HG03571 (cell line): ENCODE results near the gene AURKA.
"Not testable (repeated sequence)": the region's sequence is repeated elsewhere in the genome, so short reads cannot be mapped to it uniquely, and the experiment has no call there.

Experiments used
- ATAC-seq: cut with Tn5 transposase; IDR thresholded peaks from one replicate; pipeline ENCODE4 v1.9.1; 2021; ENCODE audit not compliant: unreplicated experiment

AURKA gene

DNA sequence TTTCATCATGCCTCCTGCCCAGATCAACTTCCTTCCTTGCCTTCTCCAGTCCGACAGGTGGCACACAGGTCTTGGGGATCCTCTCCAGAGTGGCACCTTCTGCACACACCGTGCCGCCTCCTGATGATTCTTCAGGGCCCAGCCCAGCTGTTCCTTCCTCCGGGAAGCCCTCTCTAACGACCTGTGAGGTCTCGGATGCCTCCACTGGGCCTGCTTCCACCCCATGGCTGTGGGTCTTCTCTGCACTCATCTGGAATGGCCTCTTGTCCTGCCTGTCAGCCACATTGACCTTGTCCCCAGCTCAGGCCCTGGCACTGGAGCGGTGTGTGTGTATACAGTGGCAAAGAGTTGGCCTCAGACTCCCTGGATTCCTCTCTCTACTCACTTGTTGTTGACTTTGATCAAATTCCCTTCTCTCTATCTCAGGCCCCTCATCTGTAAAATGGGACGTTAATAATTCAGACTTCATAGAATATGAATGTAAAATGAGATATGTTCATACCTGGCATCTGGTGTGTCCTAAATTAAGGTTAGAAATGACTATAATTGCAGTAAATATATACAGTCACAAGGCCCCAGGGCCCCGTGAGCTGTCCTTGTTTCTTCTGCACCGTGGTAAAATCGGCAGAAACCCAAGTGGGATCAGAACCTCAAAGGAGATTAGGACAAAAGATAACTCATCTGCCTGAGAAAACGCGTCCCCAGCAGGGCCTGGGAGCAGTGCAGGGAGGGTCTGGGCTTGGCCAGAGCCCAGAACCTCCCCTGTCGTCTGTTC lies 31.7 kb downstream of the AURKA start:
- ATAC-seq, result no peak

DNA sequence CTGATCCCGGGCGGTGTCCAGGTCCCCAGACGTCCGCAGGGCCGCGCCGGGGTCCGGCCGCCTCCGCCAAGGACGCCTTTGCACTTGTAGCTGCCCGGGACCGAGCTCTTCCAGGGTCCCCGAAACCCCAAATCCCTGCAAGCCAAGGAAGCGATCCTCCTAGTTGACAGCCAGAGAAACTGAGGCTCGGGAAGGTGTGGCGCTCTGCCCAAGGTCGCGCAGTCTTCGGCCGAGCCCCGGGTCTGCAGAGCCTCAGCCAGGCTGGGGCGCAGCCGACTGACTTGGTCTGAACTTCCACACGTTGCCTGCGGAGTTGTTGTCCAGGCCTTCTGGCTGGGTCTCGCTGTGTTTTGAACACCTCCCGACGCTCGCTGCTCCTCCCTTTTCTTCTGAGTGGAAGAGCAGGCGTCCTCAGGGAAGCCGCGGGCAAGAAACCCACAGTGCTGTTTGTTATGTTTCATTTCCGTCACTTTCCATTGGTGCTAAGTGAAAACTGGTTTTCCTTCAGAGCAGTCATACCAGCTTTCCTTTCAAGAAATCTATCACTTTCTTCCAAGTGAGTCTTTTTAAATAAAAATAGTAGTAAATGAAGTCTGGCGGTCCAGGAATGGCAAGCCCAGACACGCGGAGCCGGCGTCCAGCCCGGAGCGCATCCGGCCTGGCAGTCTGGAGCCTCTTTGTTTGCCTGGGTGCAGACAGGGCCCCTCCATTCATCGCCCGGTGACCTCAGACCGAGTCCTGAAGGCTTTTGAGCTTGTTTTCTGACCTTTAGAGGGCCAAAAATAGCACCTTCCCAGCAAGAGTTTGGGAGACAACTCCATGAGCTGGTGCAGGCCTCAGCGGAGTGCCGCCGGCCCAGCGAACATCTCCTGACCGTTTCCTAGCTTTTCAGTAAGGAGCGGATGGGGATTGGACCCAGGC lies 32.5 kb downstream of the AURKA start:
- no peak for ATAC-seq

DNA sequence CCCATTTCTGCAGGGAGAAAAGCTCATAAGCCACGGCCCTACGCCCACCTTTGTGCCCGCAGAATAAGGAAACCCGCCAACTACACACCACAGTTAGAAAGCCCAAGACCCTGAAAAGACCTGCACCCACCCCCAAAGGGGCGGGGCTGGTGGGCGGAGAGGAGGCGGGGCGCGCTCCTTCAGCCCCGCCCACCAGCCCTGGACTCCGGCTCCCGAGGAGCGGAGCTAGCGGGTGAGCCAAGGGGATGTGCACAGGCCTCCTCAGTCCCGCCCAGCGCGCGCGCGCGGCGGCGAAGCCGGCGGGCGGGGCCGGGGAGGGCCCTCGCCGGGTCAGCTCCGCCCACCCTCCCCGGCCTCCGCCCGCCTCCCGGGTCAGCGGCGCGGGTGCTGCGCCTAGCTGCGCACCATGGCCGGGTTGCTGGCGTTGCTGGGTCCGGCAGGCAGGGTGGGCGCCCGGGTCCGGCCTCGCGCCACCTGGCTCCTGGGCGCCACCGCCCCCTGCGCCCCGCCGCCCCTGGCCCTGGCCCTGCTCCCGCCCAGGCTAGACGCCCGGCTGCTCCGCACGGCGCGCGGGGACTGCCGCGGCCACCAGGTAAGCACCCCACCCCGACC lies 33.3 kb downstream of the AURKA start, which contains the start of gene FAM210B:
FAM210B (plus strand) TSS at position 375 of the 612 bp plus-strand sequence; CDS start at position 407, 32 bp downstream.
- peak; percentile 99 for ATAC-seq

DNA sequence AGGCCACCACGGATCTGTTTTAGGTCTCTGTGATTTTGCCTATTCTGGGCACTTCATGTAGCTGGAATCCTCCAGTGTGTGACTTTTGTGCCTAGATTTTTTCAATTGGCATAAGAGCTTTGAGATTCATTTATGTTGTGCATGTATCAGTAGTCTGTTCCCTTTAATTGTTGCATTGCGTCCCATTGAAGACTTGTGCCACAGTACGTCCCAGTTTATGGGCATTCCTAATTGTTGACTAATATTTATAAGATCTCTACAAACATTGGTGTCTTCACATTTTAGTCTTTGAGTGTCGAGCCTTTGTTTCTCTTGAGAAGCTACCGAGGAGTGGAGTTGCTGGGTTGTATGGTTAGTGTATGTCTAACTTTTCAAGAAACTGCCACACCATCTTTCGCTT lies 33.9 kb downstream of the AURKA start:
- no peak for ATAC-seq

DNA sequence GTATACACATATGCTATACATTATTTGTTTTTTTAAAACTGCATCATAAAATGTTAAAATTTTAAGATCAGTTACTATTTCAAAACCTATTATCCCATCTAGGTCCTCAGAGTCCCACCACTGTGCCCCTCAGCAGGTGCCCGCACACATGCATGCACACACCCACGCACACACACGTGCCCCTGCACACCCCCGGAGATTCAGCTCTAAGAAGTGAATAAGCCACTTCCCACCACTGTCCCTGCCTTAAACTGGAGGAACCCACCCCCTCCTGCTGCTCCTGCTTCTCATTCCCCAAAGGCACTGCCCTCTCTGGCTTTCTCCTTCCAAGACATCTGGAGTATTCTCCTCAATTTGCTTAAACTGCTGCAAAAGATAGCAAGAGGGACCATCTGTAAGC lies 38.7 kb downstream of the AURKA start:
- ATAC-seq, result no peak

DNA sequence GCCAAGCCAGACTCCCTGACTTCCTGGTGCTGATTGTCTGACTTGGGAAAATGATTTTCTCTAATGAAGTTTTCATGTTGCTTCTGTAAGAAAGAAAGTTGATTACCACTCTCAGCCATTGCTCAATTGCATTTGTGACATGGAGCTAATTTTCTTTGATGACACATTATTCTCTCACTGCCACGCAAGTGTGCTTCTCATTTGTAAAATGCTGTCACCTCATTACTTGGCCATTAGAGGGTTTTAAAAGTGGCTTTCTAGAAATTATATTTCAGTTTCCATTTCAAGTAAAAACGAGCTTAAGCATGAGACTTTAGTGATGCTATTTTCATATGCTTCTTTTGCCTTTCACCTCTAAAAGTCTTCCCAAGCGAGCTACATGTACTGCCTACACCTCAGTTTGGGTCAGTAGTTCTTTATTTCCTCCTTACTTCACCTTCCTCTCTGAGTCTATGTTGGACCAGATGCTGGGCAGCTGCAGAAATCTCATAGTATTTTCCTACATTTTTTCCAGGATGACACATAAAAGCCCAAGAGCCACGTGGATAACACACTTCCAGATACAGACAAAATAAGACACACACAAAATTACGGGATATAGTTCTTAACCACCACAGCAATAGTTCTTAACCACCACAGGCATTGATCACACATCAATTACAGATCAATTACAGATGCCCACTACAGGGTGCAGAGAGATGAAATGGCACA lies 39.5 kb downstream of the AURKA start:
- ATAC-seq, result no peak

DNA sequence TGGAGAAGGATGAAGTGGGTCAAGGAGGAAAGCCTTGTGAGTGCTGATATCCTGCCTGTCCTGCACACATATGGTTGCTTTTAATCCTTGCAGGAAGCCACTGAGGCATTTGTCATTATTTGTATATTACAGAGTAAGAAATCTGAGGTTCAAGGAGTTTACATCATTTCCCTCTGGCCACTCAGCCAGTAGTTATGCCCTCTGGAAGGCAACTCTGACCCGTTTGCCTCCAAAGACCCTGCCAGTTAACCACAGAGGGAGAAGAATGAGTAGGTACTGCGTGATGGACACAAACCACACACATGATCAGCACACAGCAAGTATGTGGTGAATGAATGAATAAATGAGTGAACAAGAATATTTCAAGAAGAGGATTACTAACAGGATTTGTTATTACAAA lies 41.2 kb downstream of the AURKA start:
- no peak for ATAC-seq

DNA sequence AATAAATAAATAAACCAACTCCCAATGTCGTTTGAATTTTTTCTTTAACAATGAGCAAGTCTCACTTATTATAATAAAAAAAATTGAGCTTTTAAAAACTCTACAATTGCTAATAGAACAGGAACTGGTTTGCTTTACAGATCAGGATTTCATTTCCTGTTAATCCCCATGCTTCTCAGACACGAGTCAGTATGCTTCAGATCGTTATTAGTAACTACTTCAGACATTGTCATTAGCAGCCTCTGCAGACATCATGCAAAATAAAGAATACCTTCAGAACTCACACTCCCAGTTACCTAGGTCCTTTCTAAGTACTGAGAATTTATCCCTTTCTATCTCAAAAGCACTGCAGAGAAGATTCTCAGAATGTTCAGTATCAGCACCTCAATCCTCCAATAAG lies 43.3 kb downstream of the AURKA start:
- no peak for ATAC-seq

DNA sequence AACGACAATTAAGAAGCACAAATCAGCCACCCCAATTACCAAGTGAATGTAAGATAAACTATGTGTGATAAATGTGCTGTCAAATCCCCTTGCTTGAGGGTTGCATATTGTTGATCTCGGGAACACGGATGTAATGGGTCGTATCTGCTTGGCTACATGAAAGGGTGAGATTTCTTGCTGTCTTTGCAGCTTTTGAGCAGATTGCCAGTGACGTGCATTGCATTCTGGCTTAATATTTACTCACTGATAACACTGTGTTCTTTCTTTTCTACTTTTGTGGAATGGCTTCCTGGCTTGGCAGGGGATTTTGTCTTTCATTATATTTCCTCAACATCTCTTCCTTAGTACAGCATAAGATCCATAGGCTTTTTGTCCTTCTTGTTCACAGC lies 43.7 kb downstream of the AURKA start:
- no peak for ATAC-seq

DNA sequence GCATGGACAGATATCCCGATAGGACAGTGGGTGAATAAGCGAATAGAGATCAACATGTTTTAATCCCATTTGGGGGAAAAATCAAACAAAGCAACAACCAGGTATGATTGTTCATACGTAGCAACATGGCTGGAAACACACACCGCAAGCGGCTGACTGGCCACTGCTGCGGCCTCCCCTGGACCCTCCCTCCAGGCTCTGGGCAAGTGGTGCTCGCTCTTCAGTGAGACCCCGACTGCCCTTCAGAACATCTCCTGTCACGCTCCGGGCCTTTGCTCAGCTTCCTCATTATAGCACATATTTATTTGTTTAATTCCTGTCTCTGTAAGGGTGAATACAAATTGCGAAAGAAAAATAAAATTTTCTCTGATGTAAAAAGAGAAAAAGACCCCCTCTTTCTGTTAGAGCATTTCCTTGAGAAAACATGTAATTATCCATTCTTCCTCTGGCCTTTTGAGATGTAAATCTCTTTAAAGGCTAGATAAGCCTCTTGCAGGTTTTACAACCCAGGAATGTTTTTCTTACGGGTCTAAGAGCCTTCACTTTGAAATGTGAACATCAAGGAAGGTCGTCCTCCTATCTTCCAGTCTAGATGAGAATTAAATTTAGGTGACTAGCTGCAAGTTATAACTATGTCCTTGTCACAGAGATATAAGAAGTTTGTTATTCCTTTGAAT lies 44.2 kb downstream of the AURKA start:
- no peak for ATAC-seq

DNA sequence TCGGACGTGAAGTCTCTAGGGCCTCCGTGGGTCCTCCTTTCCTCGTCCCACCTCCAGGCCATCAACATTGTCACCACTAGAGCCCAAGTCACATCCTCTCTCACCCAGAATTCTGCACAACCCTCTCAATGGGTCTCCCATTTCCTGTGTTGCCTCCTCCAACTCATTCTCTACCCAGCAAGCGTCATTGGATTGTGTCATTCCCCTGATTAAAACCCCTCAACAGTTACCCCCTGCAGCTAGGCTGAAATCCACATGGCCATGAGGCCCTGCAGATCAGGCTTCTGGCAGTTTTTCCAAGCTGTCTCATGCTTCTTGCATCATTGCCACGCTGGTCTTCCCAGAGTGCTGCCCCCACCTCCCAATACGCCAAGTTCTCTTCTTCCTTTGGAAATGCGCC lies 46.1 kb downstream of the AURKA start:
- no peak for ATAC-seq

DNA sequence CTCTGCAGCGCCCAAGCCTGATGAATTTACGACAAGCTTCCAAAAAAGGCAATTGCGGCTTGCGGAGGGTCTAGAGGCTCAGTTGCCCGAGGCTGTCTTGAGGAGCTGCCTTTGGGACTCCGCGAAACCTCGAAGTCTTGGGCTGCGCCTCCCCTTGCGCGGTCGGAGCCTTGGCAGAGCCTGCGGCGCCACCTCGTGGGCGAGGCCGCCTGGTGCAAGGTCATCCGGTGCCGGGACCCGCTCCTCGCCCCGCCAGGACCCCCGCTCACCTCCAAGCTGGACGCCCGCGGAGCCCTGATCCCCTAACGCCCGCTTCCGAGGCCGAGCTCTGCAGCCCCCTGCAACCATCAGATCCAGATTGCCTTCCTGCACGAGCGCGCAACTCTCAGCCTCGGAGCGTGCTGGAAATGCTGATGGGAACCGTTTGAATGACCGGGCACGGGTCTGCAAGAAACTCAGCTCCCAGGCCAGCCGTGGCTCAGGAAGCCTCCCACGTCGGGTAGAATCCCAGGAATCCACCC lies 48.1 kb downstream of the AURKA start:
- ATAC-seq, result no peak

DNA sequence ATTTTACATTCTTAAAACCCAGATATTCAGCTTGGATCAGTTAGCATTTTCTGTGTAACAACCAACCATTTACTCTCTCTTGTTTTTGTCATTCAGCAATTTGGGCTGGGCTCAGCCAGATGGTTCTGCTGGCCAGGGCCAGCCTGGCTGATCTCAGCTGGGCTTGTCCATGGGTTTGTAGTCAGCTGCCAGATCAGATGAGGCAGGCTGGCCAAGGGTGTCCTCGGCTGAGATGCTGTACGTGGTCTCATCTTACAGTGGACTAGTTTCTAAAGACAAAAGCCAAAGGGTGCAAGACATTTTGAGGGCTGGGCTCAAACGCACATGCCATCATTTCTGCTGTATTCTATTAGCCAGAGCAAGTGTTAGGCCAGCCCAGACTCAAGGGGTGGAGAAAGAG lies 49.2 kb downstream of the AURKA start:
- ATAC-seq, result no peak

DNA sequence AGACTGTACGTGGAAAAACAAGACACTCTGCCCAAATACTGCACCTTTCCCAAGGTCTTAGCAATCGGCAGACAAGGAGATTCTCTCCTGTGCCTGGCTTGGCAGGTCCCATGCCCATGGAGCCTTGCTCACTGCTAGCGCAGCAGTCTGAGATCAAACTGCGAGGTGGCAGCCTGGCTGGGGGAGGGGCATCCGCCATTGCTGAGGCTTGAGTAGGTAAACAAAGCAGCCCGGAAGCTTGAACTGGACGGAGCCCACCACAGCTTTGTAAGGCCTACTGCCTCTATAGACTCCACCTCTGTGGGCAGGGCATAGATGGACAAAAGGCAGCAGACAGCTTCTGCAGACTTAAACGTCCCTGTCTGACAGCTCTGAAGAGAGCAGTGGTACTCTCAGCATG lies 55.3 kb downstream of the AURKA start:
- not testable (repeated sequence) for ATAC-seq

DNA sequence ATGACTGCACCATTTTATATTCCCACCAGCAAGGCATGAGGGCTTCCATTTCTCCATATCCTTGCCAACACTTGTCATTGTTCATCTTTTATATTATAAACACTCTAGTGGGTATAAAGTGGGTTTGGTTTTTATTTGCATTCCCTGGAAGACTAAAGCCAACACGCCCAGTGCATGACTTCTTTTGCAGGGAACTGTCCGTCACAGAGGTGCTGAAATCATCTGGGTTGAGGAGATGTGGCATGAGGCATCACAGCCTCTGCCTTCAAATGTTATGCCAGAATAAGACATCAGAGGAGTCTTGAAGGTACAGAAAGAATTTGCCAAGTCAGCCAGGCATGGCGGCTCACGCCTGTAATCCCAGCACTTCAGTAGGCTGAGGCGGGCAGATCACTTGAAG lies 63.2 kb downstream of the AURKA start:
- ATAC-seq, result no peak

DNA sequence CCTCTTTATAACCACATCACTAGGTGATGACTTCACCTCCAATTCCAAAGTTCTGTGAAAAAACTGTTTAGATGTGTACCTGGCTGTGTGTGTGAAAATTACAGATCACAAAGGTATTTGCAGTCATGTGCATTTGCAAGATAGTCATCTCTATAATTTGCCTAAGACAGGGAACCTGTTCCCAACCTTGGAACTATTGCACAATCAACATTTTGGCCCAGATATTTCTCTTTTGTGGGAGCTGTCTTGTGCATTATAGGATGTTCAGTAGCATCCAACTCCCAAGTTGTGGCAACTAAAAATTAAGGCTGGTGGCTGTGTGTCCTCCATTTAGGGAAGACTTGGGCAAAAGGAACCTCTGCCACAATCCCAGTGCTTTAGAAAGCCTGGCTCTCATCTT lies 67.2 kb downstream of the AURKA start:
- ATAC-seq, result no peak

DNA sequence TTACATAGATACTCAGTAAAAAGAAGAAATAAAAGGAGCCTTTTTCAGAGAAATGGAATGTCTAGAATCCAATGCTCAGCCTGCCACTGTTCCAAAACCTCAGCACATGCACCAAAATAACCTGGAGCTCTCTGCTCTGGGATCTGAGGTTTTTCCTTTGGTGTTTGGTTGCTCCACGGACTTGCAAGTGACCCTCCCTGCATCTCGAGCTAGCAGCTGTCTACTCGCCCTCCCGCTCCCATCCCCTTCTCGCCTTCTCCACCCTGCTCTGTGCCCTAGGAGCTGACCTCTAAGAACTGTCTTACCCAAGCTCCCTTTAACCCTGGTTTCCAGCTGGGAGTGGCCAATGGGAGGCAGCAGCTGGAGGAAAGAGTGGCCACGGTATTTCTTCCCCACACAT lies 68.4 kb downstream of the AURKA start:
- no peak for ATAC-seq

DNA sequence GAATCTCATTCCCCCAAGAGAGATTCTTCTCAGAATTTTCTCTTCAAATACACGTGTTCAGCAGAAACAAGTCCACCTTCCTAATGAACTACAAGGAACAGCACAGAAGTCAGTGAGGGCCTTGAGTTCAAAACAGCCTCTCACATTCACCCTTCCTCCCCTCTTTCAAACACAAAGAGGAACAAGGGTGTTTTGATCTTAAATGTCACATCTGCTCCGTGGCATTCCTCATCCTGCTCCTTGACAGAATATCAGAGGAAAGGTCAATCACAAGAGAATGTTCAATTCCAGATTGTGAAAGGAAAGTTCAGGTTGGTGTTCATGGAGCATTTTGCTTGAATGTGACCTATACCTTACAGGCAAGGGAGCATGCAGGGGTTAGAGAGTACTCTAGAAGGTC lies 68.8 kb downstream of the AURKA start:
- ATAC-seq, result no peak

DNA sequence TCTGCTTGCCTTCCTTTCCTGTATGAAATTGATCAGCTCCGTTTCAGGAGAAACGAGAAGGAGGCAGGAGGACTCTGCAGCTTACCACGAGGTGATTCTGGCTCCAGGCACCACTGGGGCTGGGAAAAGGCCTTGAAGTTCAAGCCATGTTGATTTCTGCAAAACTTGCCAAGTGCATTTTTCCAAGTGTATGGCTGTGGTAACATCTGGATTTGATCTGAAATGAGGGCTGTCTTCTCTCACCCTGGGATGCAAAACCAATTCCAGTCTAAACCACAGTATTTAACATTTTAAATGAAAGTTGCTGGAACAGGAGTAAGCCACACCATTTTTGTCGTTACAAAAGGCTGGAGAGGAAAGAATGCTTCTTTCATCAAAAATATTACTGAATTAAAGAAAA lies 69.3 kb downstream of the AURKA start:
- no peak for ATAC-seq
